GM18867 (cell line): ENCODE measurements around the gene GPR158.
"Not testable (repeated sequence)": the region's sequence is repeated elsewhere in the genome, so short reads cannot be mapped to it uniquely, and the experiment has no call there.

ENCODE experiments used
- ATAC-seq: cut with Tn5 transposase; IDR thresholded peaks from one replicate; pipeline ENCODE4 v1.9.1; 2021; ENCODE audit warnings: mild to moderate bottlenecking, moderate library complexity; ENCODE audit not compliant: unreplicated experiment

The GPR158 gene

GRCh38 chr10:25300073-25300472, 125.3 kb downstream of the GPR158 start:
- ATAC-seq: no peak

DNA sequence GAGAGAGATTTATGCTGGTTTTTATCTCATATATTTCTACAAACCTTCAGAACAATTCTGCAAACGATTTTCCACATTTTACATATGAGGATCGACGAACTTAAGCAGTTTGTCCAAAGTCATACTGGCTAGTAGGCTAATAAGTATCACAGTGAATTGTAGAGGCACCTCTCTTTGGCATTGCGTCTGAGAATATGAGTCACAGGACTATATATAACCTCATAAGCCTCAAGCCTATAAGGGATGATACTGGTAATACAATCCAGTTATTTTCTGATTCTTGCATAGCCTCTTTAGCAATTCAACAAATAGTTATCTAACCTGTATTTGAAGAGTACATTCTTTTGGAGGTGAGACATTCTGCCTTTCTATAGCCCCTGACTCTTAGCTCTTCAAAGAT, 129.8 kb downstream of the GPR158 start:
- ATAC-seq: no peak

DNA sequence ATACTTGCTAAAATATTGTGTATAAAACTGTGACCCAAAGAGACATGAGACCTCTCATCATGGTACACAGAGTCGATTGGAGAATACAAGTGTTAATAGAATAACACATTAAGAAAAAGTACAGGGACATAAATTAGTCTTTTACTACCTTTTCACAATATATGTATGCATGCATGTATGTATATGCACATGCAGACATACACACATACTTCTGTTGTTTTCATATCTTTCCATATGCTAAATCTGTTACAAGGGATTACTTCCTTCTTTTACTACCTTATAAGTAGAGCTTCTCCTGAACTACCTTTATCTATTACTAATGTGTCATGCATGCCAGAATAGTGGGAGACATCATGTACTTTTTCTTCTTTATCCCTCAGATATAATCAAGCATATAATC, 131.6 kb downstream of the GPR158 start:
- ATAC-seq: no peak

DNA sequence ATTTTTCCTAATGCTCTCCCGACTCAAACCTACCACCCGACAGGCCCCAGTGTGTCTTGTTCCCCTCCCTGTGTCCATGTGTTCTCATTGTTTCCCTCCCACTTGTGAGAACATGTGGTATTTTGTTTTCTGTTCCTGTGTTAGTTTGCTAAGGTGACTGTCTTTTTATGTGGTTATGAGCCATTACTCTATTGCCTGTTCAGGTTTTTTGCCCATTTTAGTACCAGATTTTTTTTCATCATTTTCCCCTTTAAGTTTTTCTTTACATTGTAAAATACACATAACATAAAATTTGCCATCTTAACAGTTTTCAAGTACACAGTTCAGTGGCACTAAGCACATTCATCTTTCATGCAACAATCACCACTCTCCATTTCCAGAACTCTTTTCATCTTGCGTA, 133.5 kb downstream of the GPR158 start:
- no peak for ATAC-seq

DNA sequence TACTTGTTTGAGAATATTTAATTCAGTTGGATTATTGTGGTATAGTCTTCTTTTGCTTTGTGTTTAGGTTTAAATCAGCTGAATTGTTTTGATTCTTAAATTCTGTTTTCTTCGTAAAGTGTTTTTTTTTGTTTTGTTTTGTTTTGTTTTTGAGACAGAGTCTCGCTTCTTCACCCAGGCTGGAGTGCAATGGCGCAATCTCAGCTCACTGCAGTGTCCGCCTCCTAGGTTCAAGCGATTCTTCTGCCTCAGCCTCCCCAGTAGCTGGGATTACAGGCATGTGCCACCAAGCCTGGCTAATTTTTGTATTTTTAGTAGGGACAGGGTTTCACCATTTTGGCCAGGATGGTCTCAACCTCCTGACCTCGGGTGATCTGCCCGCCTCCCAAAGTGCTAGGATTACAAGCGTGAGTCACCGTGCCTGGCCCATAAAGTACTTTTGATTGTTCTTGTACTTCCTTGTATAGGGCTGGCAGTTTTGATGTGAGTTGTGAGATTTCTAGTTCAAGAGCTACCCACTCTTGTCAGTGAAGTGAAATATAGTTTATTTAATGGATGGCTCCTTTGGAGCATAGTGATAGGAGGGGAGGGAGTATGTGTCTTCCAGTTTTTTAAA, 142.9 kb downstream of the GPR158 start:
- ATAC-seq: not testable (repeated sequence)

DNA sequence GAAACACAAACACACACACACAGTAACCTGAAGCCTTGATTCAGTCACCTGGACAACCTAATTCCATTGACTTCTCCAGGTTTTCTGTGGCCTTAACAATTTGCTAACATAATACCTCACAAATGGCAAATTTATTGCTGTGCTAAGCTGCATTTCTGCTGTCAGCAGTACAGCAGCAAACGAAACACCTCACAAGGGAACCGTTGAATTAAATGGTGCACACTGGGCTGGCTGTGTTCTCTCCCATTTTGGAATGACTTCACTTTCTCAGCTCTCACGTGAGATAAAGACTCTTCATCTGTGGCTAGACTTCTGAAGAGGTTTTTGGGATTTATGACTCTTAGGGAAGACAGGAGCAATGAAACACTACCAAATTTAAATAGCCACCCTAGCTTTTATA, 152.5 kb downstream of the GPR158 start:
- no peak for ATAC-seq

GRCh38 chr10:25328361-25328760, 153.6 kb downstream of the GPR158 start:
- ATAC-seq: no peak

- ATAC-seq: not testable (repeated sequence)
Measured at GRCh38 chr10:25329587-25329986, 154.8 kb downstream of the GPR158 start.

DNA sequence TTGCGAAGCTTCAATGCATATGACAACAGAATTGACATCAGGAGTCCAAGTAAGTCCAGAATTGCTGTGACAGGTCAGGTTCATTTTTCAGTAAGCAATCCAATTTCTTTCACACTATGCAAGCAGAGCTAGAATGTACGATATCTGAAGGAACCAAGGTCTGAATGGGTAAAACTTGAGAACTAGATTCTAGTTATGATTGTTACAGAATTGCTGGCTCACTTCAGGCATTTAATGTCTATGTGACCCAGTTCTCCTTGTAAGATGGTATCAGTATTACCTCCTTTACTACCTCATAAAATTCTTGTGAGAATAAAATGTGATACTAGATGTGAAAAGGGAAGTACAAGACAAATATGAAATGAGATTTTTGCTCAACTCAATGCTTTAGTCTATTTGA, 159.6 kb downstream of the GPR158 start:
- no peak for ATAC-seq

DNA sequence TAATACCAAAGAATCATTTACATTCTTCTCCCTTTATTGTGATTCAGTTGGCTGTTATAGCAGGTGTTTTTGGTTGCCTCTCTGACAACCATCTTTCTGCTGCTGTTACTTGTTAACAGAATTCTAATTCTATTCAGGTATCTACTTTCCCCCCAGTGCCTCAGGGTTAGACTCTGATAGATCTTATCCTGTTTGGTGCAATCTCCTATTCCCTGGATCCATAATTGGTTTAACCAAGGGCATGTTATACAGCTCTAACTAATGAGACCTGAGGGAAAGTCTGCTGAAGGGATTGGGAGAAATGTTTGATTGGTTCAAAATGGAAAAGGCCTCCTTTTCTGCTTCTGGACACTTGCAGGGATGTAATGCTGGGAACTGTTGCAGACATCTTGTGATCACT, 161.5 kb downstream of the GPR158 start:
- ATAC-seq: no peak

DNA sequence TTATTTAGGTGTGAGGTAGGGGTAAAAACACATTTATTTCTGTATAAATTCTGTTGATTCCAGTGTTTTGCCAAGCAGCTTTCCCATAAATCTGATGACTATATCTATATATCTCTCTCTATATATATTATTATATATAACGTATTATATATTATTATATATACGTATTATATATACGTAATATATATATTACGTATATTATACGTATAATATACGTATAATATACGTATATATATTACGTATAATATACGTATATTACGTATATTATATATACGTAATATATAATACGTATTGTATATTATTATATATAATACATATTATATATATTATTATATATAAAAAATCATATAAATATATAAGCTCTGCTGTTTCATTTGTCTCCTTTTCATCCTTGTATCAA, 163.5 kb downstream of the GPR158 start:
- no peak for ATAC-seq

DNA sequence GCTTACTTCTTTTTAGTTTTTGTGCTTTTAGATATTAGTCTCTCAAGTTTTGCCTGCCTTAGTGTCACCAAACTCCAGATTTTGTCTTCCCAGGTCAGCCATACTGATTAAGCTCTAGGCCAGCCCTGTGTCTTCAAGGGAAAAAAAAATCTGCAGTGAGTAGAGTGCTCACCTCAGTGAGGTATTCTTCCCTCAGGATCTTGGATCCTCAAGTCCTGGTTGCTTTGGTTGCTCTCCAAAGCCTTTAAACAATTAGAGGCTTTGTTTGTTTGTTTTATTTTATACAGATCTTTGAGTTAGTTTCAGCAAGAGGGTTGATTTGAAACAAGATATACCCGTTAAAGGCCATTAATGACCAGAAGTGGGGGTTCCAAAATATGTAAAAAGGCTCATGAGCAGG, 165.2 kb downstream of the GPR158 start:
- ATAC-seq: no peak

DNA sequence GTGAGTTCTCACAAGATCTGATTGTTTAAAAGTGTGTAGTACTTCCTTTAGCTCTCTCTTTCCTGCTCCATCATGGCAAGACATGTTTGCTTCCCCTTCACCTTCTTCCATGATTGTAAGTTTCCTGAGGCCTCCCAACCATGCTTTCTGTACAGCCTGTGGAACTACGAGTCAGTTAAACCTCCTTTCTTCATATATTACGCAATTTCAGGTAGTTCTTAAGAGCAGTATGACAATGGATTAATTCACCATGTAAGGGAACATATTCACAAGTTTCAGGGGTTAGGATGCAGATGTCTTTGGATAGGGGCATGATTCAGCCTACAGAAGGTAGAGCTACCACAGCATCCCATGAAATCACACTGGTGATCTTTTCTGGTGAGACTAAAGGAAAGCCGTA, 174.7 kb downstream of the GPR158 start:
- ATAC-seq: no peak

DNA sequence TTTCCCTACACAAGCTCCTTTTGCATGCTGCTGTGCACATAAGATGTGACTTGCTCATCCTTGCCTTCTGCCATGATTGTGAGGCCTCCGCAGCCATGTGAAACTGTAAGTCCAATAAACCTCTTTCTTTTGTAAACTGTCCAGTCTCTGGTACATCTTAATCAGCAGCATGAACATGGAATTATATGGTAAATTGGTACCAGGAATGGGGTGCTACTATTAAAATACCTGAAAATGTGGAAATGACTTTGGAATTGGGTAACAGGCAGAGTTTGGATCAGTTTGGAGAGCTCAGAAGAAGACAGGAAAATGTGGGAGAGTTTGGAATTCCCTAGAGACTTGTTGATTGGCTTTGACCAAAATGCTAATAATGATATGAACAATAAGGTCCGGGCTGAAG, 181.8 kb downstream of the GPR158 start:
- ATAC-seq: no peak

- ATAC-seq: no peak
Measured at GRCh38 chr10:25357269-25357668, 182.5 kb downstream of the GPR158 start.

DNA sequence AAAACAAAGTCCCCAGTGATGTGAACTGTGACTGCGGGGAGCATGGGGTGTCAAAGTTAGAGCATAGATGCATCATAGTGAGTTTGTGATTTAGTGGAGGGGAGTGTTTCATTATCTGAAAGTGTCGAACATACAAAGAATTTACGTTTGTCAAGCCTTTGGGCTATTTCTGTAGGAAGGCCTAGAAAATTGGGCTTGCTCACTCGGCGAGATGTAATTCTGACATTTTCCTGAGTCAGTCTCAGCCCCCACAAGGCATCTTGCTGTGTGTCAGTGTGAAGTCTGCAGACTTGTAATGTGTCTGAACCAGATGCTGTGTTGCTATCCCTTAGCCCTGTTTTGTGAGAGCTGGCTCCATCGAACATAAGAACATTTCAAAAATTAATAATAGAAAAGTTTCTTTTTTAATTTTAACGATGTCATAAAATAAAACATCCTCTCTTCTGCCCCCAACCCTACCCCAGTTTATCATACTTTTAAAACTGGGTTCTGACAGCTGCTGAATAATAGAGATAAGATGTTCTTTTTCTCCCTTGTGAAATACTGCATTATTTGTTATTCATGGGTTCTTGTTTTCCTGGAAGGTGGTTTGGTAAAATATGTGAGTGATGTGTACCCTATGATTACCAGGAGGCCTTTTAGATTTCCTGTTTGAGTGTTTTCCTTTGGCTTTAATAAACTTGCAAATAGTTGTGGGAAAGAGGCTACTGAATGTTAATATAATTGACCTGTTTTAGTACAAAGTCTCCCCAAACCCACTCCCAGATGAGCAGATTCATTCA, 207.4 kb downstream of the GPR158 start:
- no peak for ATAC-seq

DNA sequence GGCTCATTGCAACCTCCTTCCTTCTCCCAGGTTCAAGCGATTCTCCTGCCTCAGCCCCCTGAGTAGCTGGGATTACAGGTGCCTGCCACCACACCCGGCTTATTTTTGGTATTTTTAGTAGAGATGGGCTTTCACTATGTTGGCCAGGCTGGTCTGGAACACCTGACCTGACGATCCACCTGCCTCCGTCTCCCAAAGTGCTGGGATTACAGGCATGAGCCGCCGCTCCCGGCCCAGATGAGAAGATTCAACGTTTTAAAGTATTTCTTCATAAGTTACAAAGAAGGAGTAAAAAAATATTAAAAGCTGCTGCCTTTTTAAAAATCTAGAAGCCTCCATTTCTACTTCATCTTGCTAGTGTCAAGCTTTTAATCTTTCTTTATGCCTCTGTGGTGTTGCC, 208.1 kb downstream of the GPR158 start:
- ATAC-seq: not testable (repeated sequence)

GRCh38 chr10:25383686-25384085, 208.9 kb downstream of the GPR158 start:
- ATAC-seq: no peak

- ATAC-seq: no peak
Measured at GRCh38 chr10:25384618-25385017, 209.8 kb downstream of the GPR158 start.

- no peak for ATAC-seq
Measured at GRCh38 chr10:25388188-25388861, 213.5 kb downstream of the GPR158 start.

DNA sequence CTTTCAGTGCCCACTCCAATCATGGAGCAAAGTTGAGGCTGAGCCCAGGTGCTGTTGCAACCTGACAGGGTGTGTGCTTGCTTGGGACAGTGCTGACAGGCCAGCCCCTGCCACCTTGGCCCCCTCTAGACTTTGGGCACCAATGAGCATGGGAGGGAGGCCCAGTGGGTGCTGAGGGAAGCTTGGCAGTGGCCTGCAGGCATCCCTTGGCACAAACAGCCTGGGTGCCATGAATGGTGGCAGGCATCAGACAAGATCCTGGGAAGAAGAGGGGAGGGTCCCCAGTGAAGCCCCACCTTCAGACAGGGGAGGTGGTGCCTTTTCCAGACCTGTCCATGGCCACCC, 214.0 kb downstream of the GPR158 start:
- no peak for ATAC-seq

- ATAC-seq: no peak
Measured at GRCh38 chr10:25390733-25391132, 215.9 kb downstream of the GPR158 start.
